ENCODE results near the gene PDIA2.

DNA sequence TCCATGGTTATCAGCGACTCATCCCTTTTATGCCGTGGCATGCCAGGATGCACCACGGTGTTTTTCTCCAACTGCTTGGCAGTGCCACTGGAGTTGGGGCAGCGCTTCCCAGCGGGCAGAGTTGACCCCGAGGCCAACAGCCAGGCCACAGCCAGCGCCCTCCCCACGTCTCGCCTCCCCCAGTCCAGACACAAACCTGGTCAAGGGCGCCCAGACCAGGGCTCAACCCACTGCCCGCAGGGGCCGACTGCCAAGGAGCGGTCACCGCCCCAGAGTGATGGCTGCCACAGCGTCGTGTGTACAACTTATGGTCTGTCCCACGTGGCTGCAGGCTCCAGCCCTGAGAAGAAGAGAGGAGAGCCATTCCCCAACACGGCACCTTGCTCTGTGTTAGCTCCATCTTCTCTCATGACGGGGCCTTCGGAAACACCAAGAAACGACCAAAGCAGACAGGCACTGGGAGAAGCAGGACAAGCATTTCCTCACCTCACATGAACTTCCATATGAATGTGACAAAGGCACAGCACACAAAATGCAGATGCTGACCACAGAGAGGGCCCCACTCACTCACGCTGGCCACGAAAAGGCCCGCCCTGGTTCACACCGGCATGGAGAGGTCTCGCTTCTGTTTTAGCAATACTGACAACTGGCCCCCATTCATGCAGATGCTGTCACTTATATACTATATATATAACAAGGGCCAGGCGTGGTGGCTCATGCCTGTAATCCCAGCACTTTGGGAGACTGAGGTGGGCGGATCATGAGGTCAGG lies 42.6 kb downstream of the PDIA2 start:
- TF ChIP-seq CTCF (conservative IDR thresholded peaks at IDR 0.05; ENCODE audit: low read depth, low read length): no peak
- no peak for TF ChIP-seq EZH2phosphoT487 (IDR thresholded peaks at IDR 0.05; ENCODE audit: borderline replicate concordance, low read length)

All from PC-3 (cell line).